Upper lobe of right lung (tissue), 1 donor: ENCODE results near the gene WDTC1. TPM values are rescaled to one million over a fixed set of nuclear protein-coding genes. Genes with fewer than 3 reads are reported as not detected.

Source experiments
- ATAC-seq: fragments of 200-7000 bp; cut with Tn5 transposase; one replicate; pipeline ENCODE4 v1.9.1; 2020; ENCODE audit warnings: mild to moderate bottlenecking, moderate library complexity
- DNase-seq: peaks from one replicate; pipeline ENCODE4 v3.0.0-alpha.2; 2020
- H3K27ac ChIP-seq: fragments of 200-600 bp; one replicate; pipeline ENCODE4 v1.8.0; 2022
- H3K27me3 ChIP-seq: fragments of 200-600 bp; one replicate; pipeline ENCODE4 v1.8.0; 2022; ENCODE audit warnings: mild to moderate bottlenecking
- H3K36me3 ChIP-seq: fragments of 200-600 bp; one replicate; pipeline ENCODE4 v1.8.0; 2022
- H3K4me1 ChIP-seq: fragments of 200-600 bp; one replicate; pipeline ENCODE4 v1.8.0; 2022
- H3K4me3 ChIP-seq: fragments of 200-600 bp; one replicate; pipeline ENCODE4 v1.8.0; 2022; ENCODE audit warnings: mild to moderate bottlenecking
- H3K9me3 ChIP-seq: fragments of 200-600 bp; one replicate; pipeline ENCODE4 v1.8.0; 2022
- intact Hi-C: fragments of 100-400 bp; cut with DNase I; formaldehyde crosslinking; loops from one replicate; pipeline ENCODE4 v1.11.0; 2022
- total RNA-seq: library from RNA; stranded (reverse); fragmentation: NEBNext Ultra II Directional; extraction: Animal tissue kit (Norgen Biotek cat#: 25700); gene quantifications from one replicate; pipeline ENCODE4 v1.2.1, GENCODE V29; 2021
- TF ChIP-seq, protein P1 (sequence below): fragments of 200-600 bp; IDR thresholded peaks from one replicate; pipeline ENCODE4 v1.8.0; 2022; ENCODE audit warnings: antibody characterized with exemption
- donor health status: DM: no; HTN: yes; CAD: no; lungs with severe emphysema.

The WDTC1 gene
- total RNA-seq, 1 donor from 2014 or later = 44.1 TPM

GRCh38 chr1:27356277-27356618 lies 121.8 kb downstream of the WDTC1 start:
- TF ChIP-seq, protein P1, sequence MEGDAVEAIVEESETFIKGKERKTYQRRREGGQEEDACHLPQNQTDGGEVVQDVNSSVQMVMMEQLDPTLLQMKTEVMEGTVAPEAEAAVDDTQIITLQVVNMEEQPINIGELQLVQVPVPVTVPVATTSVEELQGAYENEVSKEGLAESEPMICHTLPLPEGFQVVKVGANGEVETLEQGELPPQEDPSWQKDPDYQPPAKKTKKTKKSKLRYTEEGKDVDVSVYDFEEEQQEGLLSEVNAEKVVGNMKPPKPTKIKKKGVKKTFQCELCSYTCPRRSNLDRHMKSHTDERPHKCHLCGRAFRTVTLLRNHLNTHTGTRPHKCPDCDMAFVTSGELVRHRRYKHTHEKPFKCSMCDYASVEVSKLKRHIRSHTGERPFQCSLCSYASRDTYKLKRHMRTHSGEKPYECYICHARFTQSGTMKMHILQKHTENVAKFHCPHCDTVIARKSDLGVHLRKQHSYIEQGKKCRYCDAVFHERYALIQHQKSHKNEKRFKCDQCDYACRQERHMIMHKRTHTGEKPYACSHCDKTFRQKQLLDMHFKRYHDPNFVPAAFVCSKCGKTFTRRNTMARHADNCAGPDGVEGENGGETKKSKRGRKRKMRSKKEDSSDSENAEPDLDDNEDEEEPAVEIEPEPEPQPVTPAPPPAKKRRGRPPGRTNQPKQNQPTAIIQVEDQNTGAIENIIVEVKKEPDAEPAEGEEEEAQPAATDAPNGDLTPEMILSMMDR = no peak
- intact Hi-C loops = no loop called here
- H3K27ac ChIP-seq = no peak overlapping the region

DNA sequence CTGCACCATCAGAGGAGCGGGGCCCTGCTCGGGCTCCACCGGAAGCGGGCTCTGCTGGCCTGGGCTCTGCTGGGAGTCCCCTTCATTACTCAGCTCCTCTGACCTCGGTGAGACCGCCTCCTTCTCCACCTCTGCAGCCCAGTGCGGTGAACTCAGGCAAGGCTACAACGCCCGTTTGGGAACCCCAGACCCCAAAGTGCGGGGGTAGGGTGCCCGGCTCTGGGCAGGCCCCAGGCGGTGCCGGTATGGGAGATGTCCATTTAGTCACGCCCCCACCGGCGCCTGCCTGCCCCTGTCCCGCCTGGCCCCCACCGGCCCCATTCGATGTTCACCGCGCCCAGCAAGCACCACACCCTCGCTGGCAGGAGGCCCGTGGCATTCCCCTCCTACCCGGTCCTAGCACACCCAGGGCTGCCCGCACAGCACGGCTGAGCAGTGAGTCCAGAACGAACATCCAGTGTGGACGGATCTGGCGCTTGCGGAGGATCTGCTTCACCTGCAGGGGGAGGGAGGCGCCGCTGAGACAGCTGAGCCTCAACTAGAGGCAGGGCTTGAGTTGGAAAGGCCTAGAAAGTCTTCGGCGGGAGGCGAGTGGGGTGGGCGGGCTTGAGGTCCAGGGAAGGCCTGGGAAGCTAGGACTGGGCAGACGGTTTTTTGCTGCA lies 122.3 kb downstream of the WDTC1 start:
- no peak for ATAC-seq
- Histone ChIP-seq H3K36me3 (peaks cover 84% of the 10 kb centered on the region), H3K4me3 (no peak overlapping the region), H3K27ac (no peak overlapping the region), H3K4me1 (no peaks in the 10 kb centered on the region), H3K27me3 (no peaks in the 10 kb centered on the region), H3K9me3 (no peaks in the 10 kb centered on the region)
- DNase-seq = no peak
- intact Hi-C loops = no loop called here
- TF ChIP-seq, protein P1 = no peak

More at GRCh38 chr1:27356277-27356618, 121.8 kb downstream of the WDTC1 start:
- Histone ChIP-seq H3K4me3 (no peak overlapping the region), H3K36me3 (peaks cover 79% of the 10 kb centered on the region), H3K27me3 (no peaks in the 10 kb centered on the region), H3K9me3 (no peaks in the 10 kb centered on the region), H3K4me1 (peaks cover under 1% of the 10 kb centered on the region)
- DNase-seq = no peak
- ATAC-seq = no peak

DNA sequence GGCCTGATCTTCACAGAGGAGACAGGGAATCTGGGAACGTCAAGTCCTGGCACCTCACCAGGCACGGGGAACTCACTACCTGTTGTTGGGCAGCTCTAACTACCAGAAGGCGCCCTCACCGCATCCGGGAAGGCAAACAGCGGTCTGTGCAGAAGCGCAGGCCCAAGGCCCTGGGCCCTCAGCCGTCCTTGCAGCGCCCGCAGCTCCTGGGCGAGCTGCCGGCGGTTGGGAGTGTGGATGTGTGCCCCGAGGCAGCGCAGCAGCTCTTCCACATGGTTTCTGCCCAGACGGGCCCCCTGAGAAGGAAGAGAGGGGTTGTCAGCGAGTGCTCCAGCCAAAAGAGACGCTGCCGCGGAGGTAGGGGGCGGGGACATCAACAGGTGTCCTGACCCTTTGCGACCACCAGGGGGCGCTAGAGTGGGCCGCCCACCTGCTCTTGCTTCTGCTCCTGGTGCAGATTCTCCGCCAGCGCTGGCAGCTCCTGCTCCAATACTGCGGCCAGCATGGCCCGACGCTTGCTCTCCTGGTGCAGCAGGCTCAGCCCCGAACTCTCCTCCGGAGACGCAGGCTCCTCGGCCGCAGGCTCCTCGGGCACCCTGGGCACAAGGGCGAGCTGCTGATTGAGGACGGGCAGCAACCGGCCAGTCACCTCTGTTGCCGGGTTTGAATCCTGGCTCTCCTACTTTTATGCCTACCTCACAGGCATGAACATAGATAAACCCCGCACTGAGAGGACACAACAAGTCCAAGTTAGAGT lies 123.0 kb downstream of the WDTC1 start:
- Histone ChIP-seq H3K9me3 (no peaks in the 10 kb centered on the region), H3K27ac (no peak overlapping the region), H3K4me1 (no peaks in the 10 kb centered on the region), H3K27me3 (no peaks in the 10 kb centered on the region), H3K36me3 (peaks cover 91% of the 10 kb centered on the region), H3K4me3 (no peak overlapping the region)
- intact Hi-C loops = no loop called here
- DNase-seq (peak; percentile 89), ATAC-seq (peak; percentile 85)
- TF ChIP-seq, protein P1 = peak; percentile 100

Other genes with a start within 250 kb of the WDTC1 start
- 16.2 TPM for gene TRNP1, start 240.9 kb upstream of the WDTC1 start, total RNA-seq
- 29.1 TPM for gene TENT5B, start 221.8 kb upstream of the WDTC1 start, total RNA-seq
- gene SLC9A1, start 79.5 kb upstream of the WDTC1 start, total RNA-seq = 62.4 TPM
- 36.7 TPM for gene TMEM222, start 87.5 kb downstream of the WDTC1 start, total RNA-seq
- 30.6 TPM for gene SYTL1, start 107.4 kb downstream of the WDTC1 start, total RNA-seq
- 144 TPM for gene MAP3K6, start 132.3 kb downstream of the WDTC1 start, total RNA-seq
- 826 TPM for gene FCN3, start 140.2 kb downstream of the WDTC1 start, total RNA-seq
- gene CD164L2, start 148.7 kb downstream of the WDTC1 start, total RNA-seq = 1.2 TPM
- gene GPR3, start 158.0 kb downstream of the WDTC1 start, total RNA-seq = 0.90 TPM